H9 (cell line): Measurements from ENCODE around the gene PARG. TPM values are rescaled to one million over a fixed set of nuclear protein-coding genes. Genes with fewer than 3 reads are reported as not detected.

Experiments used
- DNase-seq: peaks from one replicate; pipeline ENCODE4 v3.0.0-alpha.2; 2017
- H2AFZ ChIP-seq: one replicate; pipeline ENCODE4 v1.6.1; 2013; ENCODE audit warnings: mild to moderate bottlenecking, low read length, control low read depth, moderate library complexity
- H2AK5ac ChIP-seq: 2 replicates; pipeline ENCODE4 v1.6.1; 2013; ENCODE audit warnings: low read length, control low read depth, mixed read lengths; ENCODE audit not compliant: insufficient read length
- H2BK120ac ChIP-seq: one replicate; pipeline ENCODE4 v1.6.1; 2013; ENCODE audit warnings: low read depth, mild to moderate bottlenecking, low read length, control low read depth, inconsistent platforms; ENCODE audit not compliant: poor library complexity, severe bottlenecking
- H2BK12ac ChIP-seq: 2 replicates; pipeline ENCODE4 v1.6.1; 2013; ENCODE audit warnings: low read length, control low read depth, mixed read lengths, low read depth; ENCODE audit not compliant: insufficient read length
- H2BK15ac ChIP-seq: 2 replicates; pipeline ENCODE4 v1.6.1; 2013; ENCODE audit warnings: low read depth, low read length, control low read depth
- H2BK20ac ChIP-seq: one replicate; pipeline ENCODE4 v1.6.1; 2013; ENCODE audit warnings: low read depth, mild to moderate bottlenecking, low read length, control low read depth, inconsistent platforms; ENCODE audit not compliant: poor library complexity, severe bottlenecking
- H2BK5ac ChIP-seq: 2 replicates; pipeline ENCODE4 v1.6.1; 2013; ENCODE audit warnings: low read length, control low read depth, mixed read lengths; ENCODE audit not compliant: insufficient read length
- H3K14ac ChIP-seq: 2 replicates; pipeline ENCODE4 v1.6.1; 2013; ENCODE audit warnings: low read length, control low read depth; ENCODE audit not compliant: insufficient read depth
- H3K18ac ChIP-seq: 2 replicates; pipeline ENCODE4 v1.6.1; 2013; ENCODE audit warnings: low read depth, mild to moderate bottlenecking, mixed read lengths, low read length, control low read depth; ENCODE audit not compliant: insufficient read length
- H3K23ac ChIP-seq: 2 replicates; pipeline ENCODE4 v1.6.1; 2013; ENCODE audit warnings: low read length, control low read depth, mixed read lengths, low read depth; ENCODE audit not compliant: insufficient read length
- H3K23me2 ChIP-seq: 2 replicates; pipeline ENCODE4 v1.6.1; 2013; ENCODE audit warnings: low read depth, mild to moderate bottlenecking, mixed read lengths, low read length, control low read depth; ENCODE audit not compliant: insufficient read length, poor library complexity, severe bottlenecking
- H3K27ac ChIP-seq: 2 replicates; pipeline ENCODE4 v1.5.1; 2013; ENCODE audit warnings: low read length, control low read depth, mixed read lengths, low read depth; ENCODE audit not compliant: insufficient read length
- H3K27me3 ChIP-seq: 2 replicates; pipeline ENCODE4 v1.6.1; 2013; ENCODE audit warnings: low read length, control low read depth, inconsistent platforms; ENCODE audit not compliant: insufficient read depth
- H3K4ac ChIP-seq: 2 replicates; pipeline ENCODE4 v1.6.1; 2013; ENCODE audit warnings: low read depth, mild to moderate bottlenecking, control low read depth, inconsistent platforms, low read length, moderate library complexity
- H3K4me1 ChIP-seq: 2 replicates; pipeline ENCODE4 v1.6.1; 2013; ENCODE audit warnings: low read length, control low read depth, inconsistent platforms; ENCODE audit not compliant: insufficient read depth
- H3K4me2 ChIP-seq: 2 replicates; pipeline ENCODE4 v1.6.1; 2013; ENCODE audit warnings: low read length, control low read depth, mixed read lengths; ENCODE audit not compliant: insufficient read length, insufficient read depth
- H3K56ac ChIP-seq: 2 replicates; pipeline ENCODE4 v1.6.1; 2013; ENCODE audit warnings: low read depth, mild to moderate bottlenecking, mixed read lengths, low read length, control low read depth; ENCODE audit not compliant: insufficient read length
- H3K79me1 ChIP-seq: 2 replicates; pipeline ENCODE4 v1.6.1; 2013; ENCODE audit warnings: low read depth, mild to moderate bottlenecking, moderate library complexity, low read length, control low read depth, inconsistent platforms; ENCODE audit not compliant: insufficient read depth, poor library complexity, severe bottlenecking
- H3K79me2 ChIP-seq: 2 replicates; pipeline ENCODE4 v1.6.1; 2013; ENCODE audit warnings: low read length, control low read depth, inconsistent platforms; ENCODE audit not compliant: insufficient read depth
- H3K9ac ChIP-seq: 2 replicates; pipeline ENCODE4 v1.6.1; 2013; ENCODE audit warnings: low read length, control low read depth, mixed read lengths; ENCODE audit not compliant: insufficient read length; ENCODE audit errors: extremely low read depth
- H3K9me3 ChIP-seq: one replicate; pipeline ENCODE4 v1.6.1; 2013; ENCODE audit warnings: low read depth, low read length, inconsistent platforms; ENCODE audit not compliant: control insufficient read depth
- H3T11ph ChIP-seq: one replicate; pipeline ENCODE4 v1.6.1; 2013; ENCODE audit warnings: mild to moderate bottlenecking, low read length, control low read depth, inconsistent platforms
- H4K20me1 ChIP-seq: one replicate; pipeline ENCODE4 v1.6.1; 2013; ENCODE audit not compliant: control insufficient read depth, insufficient read length, insufficient read depth
- H4K5ac ChIP-seq: 2 replicates; pipeline ENCODE4 v1.6.1; 2013; ENCODE audit warnings: low read depth, mild to moderate bottlenecking, mixed read lengths, low read length, control low read depth; ENCODE audit not compliant: insufficient read length
- H4K8ac ChIP-seq: replicated peaks from 2 replicates; pipeline ENCODE4 v1.6.1; 2013; ENCODE audit warnings: low read length, control low read depth, mixed read lengths, low read depth; ENCODE audit not compliant: insufficient read length
- H4K91ac ChIP-seq: 2 replicates; pipeline ENCODE4 v1.6.1; 2013; ENCODE audit warnings: low read depth, mild to moderate bottlenecking, moderate library complexity, mixed read lengths, low read length, control low read depth; ENCODE audit not compliant: insufficient read length
- H3K27ac Mint-ChIP-seq, 3 experiments: 2 replicates in 2 of 3; 3 replicates in 1 of 3; pipeline ENCODE4 v1.8.0; 2020 to 2021; ENCODE audit warnings: mixed read lengths in 3 of 3, mild to moderate bottlenecking in 1 of 3, moderate library complexity in 1 of 3
- H3K27me3 Mint-ChIP-seq: 2 replicates; pipeline ENCODE4 v1.8.0; 2021; ENCODE audit warnings: low read depth, mild to moderate bottlenecking, moderate library complexity, mixed read lengths
- H3K36me3 Mint-ChIP-seq, 3 experiments: 2 replicates in 2 of 3; 3 replicates in 1 of 3; pipeline ENCODE4 v1.8.0; 2020 to 2021; ENCODE audit warnings: low read depth in 3 of 3, mixed read lengths in 3 of 3; ENCODE audit not compliant: insufficient read depth in 1 of 3
- H3K4me1 Mint-ChIP-seq, 2 experiments: 2 replicates each; pipeline ENCODE4 v1.8.0; 2020; ENCODE audit warnings: mixed read lengths in 2 of 2
- H3K4me3 Mint-ChIP-seq, 2 experiments: 2 replicates in 1 of 2; 3 replicates in 1 of 2; pipeline ENCODE4 v1.8.0; 2020 to 2021; ENCODE audit warnings: mild to moderate bottlenecking in 2 of 2, mixed read lengths in 2 of 2, moderate library complexity in 1 of 2
- H3K9me3 Mint-ChIP-seq, 2 experiments: 2 replicates in 1 of 2; 3 replicates in 1 of 2; pipeline ENCODE4 v1.8.0; 2020; ENCODE audit warnings: mild to moderate bottlenecking in 2 of 2, mixed read lengths in 2 of 2, moderate library complexity in 1 of 2
- WGBS: extraction: QIAGEN DNeasy Blood & Tissue Kit; methylation state at CpG from one replicate; pipeline ENCODE4 v1.1.7; 2013; ENCODE audit warnings: missing lambda C conversion rate, low lambda C conversion rate, mixed read lengths; ENCODE audit not compliant: insufficient read length; ENCODE audit errors: extremely low coverage; 5-methylcytosine and 5-hydroxymethylcytosine counted together
- total RNA-seq: library from RNA; stranded (reverse); gene quantifications from 2 replicates; pipeline ENCODE4 v1.2.1, GENCODE V29; 2021
- TF ChIP-seq, protein P1 (sequence below): fragments of 200-600 bp; sonication (generic); conservative IDR thresholded peaks from 3 replicates; pipeline ENCODE4 v1.8.0; 2021; ENCODE audit warnings: antibody characterized with exemption, mild to moderate bottlenecking

The PARG gene
- total RNA-seq, 1 experiment from 2014 or later = 48.3 TPM

- Histone ChIP-seq H3K4me2 (no peak overlapping the region), H2AK5ac (no peak overlapping the region), H4K91ac (no peak overlapping the region), H2BK12ac (no peak overlapping the region), H3K27me3 (no peaks in the 10 kb centered on the region), H3K9me3 (no peaks in the 10 kb centered on the region), H2BK15ac (no peak overlapping the region), H2BK5ac (no peak overlapping the region), H3K79me1 (no peaks in the 10 kb centered on the region), H3K23ac (no peak overlapping the region), H2BK20ac (no peak overlapping the region), H3T11ph (no peak overlapping the region), H3K79me2 (no peaks in the 10 kb centered on the region), H2AFZ (no peak overlapping the region), H4K8ac (no peak overlapping the region), H2BK120ac (no peak overlapping the region), H3K14ac (no peak overlapping the region), H3K9ac (no peak overlapping the region), H3K18ac (no peak overlapping the region), H3K4me1 (peaks cover 5% of the 10 kb centered on the region; the same call in 1 of the 2 replicates), H3K27ac (no peak overlapping the region), H3K56ac (no peak overlapping the region), H3K23me2 (no peaks in the 10 kb centered on the region), H3K4ac (no peak overlapping the region), H4K5ac (no peak overlapping the region), H4K20me1 (no peaks in the 10 kb centered on the region)
- no peak for DNase-seq
- H3K9me3 Mint-ChIP-seq = no peaks in the 10 kb centered on the region
- H3K27ac Mint-ChIP-seq = peak overlapping the region in 1 of 3 experiments; percentile 59; a peak in 2 of 7 replicates
- peaks cover 12 to 23% of the 10 kb centered on the region in 2 experiments for H3K4me1 Mint-ChIP-seq
- H3K36me3 Mint-ChIP-seq = peaks cover 14 to 40% (median 29%) of the 10 kb centered on the region in 3 experiments; a peak in 6 of 7 replicates
- no CpG with 5 or more reads among the region's 1 CpG for WGBS
- no peaks in the 10 kb centered on the region for H3K27me3 Mint-ChIP-seq
- H3K4me3 Mint-ChIP-seq = no peak overlapping the region
- TF ChIP-seq, protein P1, sequence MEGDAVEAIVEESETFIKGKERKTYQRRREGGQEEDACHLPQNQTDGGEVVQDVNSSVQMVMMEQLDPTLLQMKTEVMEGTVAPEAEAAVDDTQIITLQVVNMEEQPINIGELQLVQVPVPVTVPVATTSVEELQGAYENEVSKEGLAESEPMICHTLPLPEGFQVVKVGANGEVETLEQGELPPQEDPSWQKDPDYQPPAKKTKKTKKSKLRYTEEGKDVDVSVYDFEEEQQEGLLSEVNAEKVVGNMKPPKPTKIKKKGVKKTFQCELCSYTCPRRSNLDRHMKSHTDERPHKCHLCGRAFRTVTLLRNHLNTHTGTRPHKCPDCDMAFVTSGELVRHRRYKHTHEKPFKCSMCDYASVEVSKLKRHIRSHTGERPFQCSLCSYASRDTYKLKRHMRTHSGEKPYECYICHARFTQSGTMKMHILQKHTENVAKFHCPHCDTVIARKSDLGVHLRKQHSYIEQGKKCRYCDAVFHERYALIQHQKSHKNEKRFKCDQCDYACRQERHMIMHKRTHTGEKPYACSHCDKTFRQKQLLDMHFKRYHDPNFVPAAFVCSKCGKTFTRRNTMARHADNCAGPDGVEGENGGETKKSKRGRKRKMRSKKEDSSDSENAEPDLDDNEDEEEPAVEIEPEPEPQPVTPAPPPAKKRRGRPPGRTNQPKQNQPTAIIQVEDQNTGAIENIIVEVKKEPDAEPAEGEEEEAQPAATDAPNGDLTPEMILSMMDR = no peak
These were observed 104.1 kb downstream of the PARG start for GRCh38 chr10:49837685-49838084.
